ENCODE results near the gene EXOC3L4. TPM values are rescaled to one million over a fixed set of nuclear protein-coding genes. Genes with fewer than 3 reads are reported as not detected.

The EXOC3L4 gene
- polyA plus RNA-seq, 1 of the 3 experiments (the other 2 are of a cell fraction), result 0.46 TPM

GRCh38 chr14:103095210-103095778 is 769 bp downstream of the EXOC3L4 start:
- POLR2A ChIA-PET, result no interaction called here
- Histone ChIP-seq H3K9me2 (no peaks in the 10 kb centered on the region), H3K36me3 (replicated peaks in 1 of 2; ENCODE audit: control insufficient read depth in 1 of 2, insufficient read depth in 2 of 2, low read length in 1 of 2) (no peaks in the 10 kb centered on the region), H3K4me3 (ENCODE audit: low read depth in 2 of 2, low read length in 1 of 2) (no peak overlapping the region), H4K20me1 (ENCODE audit: insufficient read depth) (no peaks in the 10 kb centered on the region), H3K9me3 (no peaks in the 10 kb centered on the region), H3K27me3 (ENCODE audit: insufficient read depth) (no peaks in the 10 kb centered on the region), H3K4me2 (no peak overlapping the region), H2AFZ (ENCODE audit: low read depth) (no peak overlapping the region), H3K4me1 (ENCODE audit: control insufficient read depth in 1 of 2, insufficient read depth in 2 of 2, low read depth in 1 of 2, low read length in 1 of 2) (peaks cover 0 to 4% of the 10 kb centered on the region in 2 experiments; a peak in 1 of 4 replicates), H3K9ac (no peak overlapping the region), H3K27ac (ENCODE audit: low read depth in 2 of 2, low read length in 1 of 2) (no peak overlapping the region), H3F3A (replicated peaks; ENCODE audit: insufficient read depth) (peaks cover 4% of the 10 kb centered on the region), H3K79me2 (ENCODE audit: insufficient read depth) (no peaks in the 10 kb centered on the region)
- DNase-seq, result no peak
- 85% methylated on average over 11 of the region's 11 CpGs for WGBS (ENCODE audit: low lambda C conversion rate)
- CTCF ChIA-PET, result interaction anchor here (0.7 to 3.6 kb wide), 6 partner anchors 10 to 198 kb away, joined by 3 to 46 read pairs (median 4); no protein-coding TSS in a partner anchor
- TF ChIP-seq NRF1 (IDR thresholded peaks at IDR 0.05; ENCODE audit: low read depth, low read length) (no peak), YY1 (IDR thresholded peaks at IDR 0.05; ENCODE audit: low read depth) (no peak), POLR2AphosphoS5 (IDR thresholded peaks at IDR 0.05; ENCODE audit: low read depth, low read length) (no peak), TEAD4 (IDR thresholded peaks at IDR 0.05; ENCODE audit: borderline replicate concordance, insufficient read depth) (no peak), MXI1 (IDR thresholded peaks at IDR 0.05; ENCODE audit: low read depth, low read length) (no peak), CHD2 (IDR thresholded peaks at IDR 0.05; ENCODE audit: low read length, partially characterized antibody) (no peak), RCOR1 (IDR thresholded peaks at IDR 0.05; ENCODE audit: low read length) (no peak), FOXJ3 (CRISPR knock-in tag; IDR thresholded peaks at IDR 0.05) (no peak), SIN3A (IDR thresholded peaks at IDR 0.05; ENCODE audit: borderline replicate concordance, low read depth, low read length) (no peak), ELF1 (IDR thresholded peaks at IDR 0.05) (no peak)

- Histone ChIP-seq H3K9me3 (no peaks in the 10 kb centered on the region), H3K27me3 (ENCODE audit: insufficient read depth) (no peaks in the 10 kb centered on the region), H3K36me3 (replicated peaks in 1 of 2; ENCODE audit: control insufficient read depth in 1 of 2, insufficient read depth in 2 of 2, low read length in 1 of 2) (no peaks in the 10 kb centered on the region), H3K9me2 (no peaks in the 10 kb centered on the region), H4K20me1 (ENCODE audit: insufficient read depth) (no peaks in the 10 kb centered on the region), H3K4me1 (ENCODE audit: control insufficient read depth in 1 of 2, insufficient read depth in 2 of 2, low read depth in 1 of 2, low read length in 1 of 2) (no peaks in the 10 kb centered on the region; a peak in 1 of 4 replicates), H3K27ac (ENCODE audit: low read depth in 2 of 2, low read length in 1 of 2) (no peak overlapping the region), H3K4me3 (ENCODE audit: low read depth in 2 of 2, low read length in 1 of 2) (no peak overlapping the region), H3K9ac (no peak overlapping the region), H3F3A (replicated peaks; ENCODE audit: insufficient read depth) (peaks cover 4% of the 10 kb centered on the region), H2AFZ (ENCODE audit: low read depth) (no peak overlapping the region), H3K79me2 (ENCODE audit: insufficient read depth) (no peaks in the 10 kb centered on the region), H3K4me2 (no peak overlapping the region)
- no peak for DNase-seq
- ChIA-PET POLR2A (no interaction called here), CTCF (interaction anchor here (1.0 to 3.6 kb wide), 4 partner anchors 9 to 402 kb away, joined by 3 to 46 read pairs (median 8); no protein-coding TSS in a partner anchor)
- TF ChIP-seq EZH2phosphoT487 (IDR thresholded peaks at IDR 0.05; ENCODE audit: borderline replicate concordance, low read depth) (no peak), USF1 (IDR thresholded peaks at IDR 0.05; ENCODE audit: borderline replicate concordance, low read depth) (no peak), POLR2AphosphoS5 (IDR thresholded peaks at IDR 0.05; ENCODE audit: low read depth, low read length) (no peak), PBX3 (IDR thresholded peaks at IDR 0.05) (no peak), YY1 (IDR thresholded peaks at IDR 0.05; ENCODE audit: low read depth) (no peak)
- WGBS (ENCODE audit: low lambda C conversion rate), result 70% methylated on average over 4 of the region's 4 CpGs
Measured at GRCh38 chr14:103096387-103096786, 1.9 kb downstream of the EXOC3L4 start.

Measured in SK-N-SH (cell line).